GM18951 (cell line): ENCODE results near the gene F7.
"Not testable (repeated sequence)": the region's sequence is repeated elsewhere in the genome, so short reads cannot be mapped to it uniquely, and the experiment has no call there.

Source experiments
- POLR2A ChIP-seq: IDR thresholded peaks from 4 replicates; pipeline ENCODE4 v1.6.1; 2011; ENCODE audit warnings: mild to moderate bottlenecking; ENCODE audit not compliant: insufficient read length, insufficient read depth; ENCODE audit errors: extremely low read depth
- in situ Hi-C: fragments of 300-500 bp; cut with MboI; formaldehyde crosslinking; loops from one replicate; pipeline ENCODE4 v1.12.0; 2022; ENCODE audit warnings: low sequenced_read_pairs, mixed read lengths, inconsistent platforms; ENCODE audit not compliant: unreplicated experiment

Gene F7

DNA sequence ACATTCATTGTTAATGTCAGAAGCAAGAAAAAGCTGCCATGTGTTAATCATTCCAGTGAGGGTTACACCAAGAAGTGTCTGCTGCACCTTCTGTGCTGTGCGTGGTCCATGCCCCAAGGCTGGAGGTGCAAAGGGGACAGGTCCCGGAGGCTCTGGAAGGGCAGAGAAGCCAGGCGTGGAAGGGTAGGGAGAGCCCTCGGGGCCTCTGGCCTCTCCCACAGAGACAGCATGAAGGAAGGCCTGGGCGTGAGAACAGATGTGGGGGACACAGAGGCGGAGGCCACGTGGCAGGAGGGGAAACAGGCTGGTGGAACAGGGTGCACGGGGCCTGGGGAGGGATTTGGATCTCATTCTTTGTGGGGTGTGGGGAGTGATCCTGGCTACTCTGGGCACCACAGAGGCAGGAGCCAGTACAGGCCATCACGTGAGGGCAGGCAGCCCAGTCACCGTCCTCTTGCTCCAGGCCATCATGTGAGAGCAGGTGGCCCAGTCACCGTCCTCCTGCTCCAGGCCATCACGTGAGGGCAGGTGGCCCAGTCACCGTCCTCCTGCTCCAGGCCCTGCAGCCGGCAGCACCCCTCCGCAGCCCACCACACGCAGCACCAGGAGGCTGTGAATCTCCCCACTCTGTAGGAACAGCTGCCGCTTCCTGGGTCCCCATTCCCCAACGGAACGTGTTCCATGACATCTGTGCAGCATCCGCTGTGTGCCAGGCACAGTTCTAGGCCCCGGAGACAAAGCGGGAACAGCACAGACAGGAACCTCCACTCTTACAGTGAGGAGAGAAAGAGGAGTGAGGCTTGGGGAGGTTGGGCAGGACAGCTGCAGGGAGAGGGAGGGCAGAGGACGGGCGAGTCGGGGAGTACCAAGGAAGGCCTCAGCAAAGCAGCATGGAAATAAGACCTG, 10.2 kb upstream of the F7 start:
- no peak for TF ChIP-seq POLR2A
- in situ Hi-C loops = no loop called here

DNA sequence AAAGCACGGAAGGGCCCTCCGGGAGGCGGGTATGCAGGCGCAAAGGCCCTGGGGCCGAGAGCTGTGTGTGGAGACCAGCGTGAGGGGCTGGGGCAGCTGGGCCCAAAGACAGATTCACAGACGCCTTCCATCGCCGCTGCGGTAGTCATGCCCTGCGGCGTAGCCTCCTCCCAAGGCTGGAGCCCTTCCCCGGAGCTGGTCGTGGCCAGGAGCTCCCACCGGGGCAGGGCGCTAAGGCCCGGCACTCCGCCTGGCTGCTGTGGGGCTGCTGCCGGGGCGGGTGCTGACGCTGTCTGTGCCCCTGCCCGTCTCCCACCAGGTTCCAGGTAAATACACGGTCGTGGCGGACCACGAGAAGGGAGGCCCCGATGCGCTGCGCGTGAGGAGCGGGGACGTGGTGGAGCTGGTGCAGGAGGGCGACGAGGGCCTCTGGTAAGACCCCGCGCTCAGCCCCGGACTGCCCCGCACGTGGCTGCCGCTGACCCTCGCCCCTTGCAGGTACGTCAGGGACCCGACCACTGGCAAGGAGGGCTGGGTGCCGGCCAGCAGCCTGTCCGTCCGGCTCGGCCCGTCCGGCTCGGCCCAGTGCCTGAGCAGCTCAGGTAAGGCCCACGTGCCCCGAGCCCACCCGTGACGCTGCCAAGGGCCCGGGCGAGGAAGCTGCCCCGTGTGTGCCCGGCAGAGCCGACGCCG, 9.4 kb upstream of the F7 start:
- no peak for TF ChIP-seq POLR2A
- in situ Hi-C loops = no loop called here

- TF ChIP-seq POLR2A = no peak
- in situ Hi-C loops = no loop called here
These were observed 8.8 kb upstream of the F7 start for GRCh38 chr13:113096745-113097305.

- TF ChIP-seq POLR2A = no peak
- in situ Hi-C loops = no loop called here
These were observed 7.9 kb upstream of the F7 start for GRCh38 chr13:113097651-113098050.

DNA sequence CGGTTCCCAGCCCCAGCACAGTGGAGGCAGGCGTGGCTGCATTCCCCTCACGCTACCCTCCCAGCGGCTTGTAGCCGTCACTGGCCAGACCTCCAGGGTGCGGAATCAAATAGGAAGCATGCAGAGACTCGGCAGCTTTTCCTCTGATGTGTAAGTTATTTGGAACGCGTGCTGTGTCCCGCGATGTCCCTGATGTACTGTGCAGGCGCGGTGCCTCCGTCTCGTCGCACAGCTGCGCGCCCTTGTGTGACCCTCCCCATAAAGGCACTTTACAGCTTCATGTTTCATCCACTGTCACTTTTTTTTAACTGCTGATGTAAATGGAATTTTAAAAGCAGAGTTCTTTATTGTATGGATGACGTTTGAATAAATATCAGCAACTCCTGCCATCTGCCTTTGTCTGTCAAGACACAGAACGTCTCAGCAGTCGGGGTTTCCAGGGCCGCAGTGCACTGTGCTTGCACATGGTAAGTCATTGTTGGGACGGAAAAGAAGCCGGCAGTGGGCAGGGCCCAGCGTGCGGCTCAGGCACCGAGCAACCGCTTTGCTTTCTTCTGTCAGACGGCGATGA, 7.3 kb upstream of the F7 start:
- TF ChIP-seq POLR2A = no peak
- in situ Hi-C loops = no loop called here

GRCh38 chr13:113099142-113099541, 6.4 kb upstream of the F7 start:
- in situ Hi-C loops = no loop called here
- TF ChIP-seq POLR2A = no peak

DNA sequence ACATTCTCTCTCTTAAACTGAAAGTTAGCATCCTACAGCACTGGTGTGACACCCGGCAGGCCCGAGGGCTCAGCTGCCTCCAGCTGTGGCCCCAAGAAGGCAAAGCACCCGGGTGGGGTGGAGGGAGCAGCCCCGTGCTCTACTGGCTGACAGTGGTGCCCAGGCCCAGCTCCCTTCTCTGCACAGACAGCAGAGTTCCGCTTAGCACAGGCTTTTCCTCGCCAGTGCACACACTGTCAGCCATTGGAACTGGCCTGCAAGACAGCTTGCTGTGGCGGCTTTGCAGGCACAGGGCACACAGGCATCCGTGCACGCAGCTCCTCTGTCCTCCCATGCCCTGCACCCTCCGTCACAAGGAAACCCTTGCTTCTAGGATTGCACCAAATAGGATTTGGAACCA, 3.3 kb upstream of the F7 start:
- in situ Hi-C loops = not testable (repeated sequence)

DNA sequence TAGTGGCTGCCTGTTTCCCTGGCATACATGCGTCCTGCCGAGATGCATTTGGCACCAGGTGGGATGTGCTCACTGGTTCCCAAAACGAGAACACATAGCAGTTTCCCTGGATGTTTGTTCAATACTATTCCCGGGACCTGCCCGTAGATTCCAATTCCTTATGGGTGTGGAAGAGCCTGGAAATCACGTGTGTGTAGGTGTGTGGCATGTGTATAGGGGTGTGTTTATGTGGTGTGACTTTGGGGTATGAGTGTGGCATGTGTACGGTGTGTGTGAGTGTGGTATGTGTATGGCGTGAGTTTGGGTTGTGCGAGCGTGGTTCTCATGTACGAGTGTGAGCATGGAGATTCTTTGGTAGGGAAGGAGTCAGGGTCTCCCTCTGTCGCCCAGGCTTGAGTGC, 2.9 kb upstream of the F7 start:
- in situ Hi-C loops = no loop called here
- TF ChIP-seq POLR2A = no peak

DNA sequence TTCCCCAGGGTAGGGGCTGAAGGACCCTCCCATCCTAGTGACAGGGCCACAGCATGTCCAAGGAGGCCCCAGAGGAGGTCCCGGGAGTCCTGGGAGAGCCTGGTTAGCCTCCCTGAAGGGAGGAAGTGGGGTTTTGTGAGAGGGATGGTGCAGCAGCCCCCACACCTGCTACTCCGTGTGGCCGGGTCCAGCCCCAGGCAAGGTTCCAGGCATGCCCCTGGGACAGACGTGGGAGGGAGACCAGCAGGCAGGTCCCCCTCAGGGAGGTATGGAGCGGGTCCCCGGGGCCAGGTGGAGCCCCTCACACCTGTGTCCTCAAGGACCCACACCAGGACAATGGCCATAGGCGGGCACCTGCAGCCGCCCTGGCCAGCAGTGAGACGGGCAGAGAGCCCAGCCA, 1.9 kb upstream of the F7 start:
- in situ Hi-C loops = no loop called here
- TF ChIP-seq POLR2A = no peak

- in situ Hi-C loops = no loop called here
- TF ChIP-seq POLR2A = no peak
These were observed 396 bp downstream of the F7 start for GRCh38 chr13:113105921-113106452.

DNA sequence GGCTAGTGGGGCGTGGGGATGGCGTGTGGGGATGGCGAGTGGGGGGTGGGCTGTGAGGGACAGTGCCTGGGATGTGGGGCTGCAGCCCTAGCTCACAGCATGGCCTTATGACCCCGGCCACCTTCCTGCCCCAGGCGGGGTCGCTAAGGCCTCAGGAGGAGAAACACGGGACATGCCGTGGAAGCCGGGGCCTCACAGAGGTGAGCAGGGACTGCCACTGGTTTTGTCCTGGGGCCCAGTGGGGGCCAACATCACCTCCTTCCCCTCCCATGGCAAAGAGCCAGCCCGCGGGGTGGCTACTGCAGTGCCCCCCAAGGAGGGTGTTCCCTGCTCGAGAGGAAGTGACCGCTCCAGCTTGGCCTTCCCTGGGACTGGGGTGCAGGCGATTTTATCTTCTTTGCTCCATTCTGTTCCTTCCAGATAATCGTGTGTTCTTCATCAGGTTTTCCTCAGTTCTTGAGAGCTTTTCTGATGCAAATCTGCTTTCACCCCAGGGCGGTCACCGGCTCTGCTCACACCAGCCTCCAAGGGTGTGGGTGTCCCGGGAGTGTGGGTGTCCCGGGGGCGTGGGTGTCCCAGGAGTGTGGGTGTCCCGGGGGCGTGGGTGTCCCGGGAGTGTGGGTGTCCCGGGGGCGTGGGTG, 1.2 kb downstream of the F7 start:
- in situ Hi-C loops = no loop called here
- no peak for TF ChIP-seq POLR2A

DNA sequence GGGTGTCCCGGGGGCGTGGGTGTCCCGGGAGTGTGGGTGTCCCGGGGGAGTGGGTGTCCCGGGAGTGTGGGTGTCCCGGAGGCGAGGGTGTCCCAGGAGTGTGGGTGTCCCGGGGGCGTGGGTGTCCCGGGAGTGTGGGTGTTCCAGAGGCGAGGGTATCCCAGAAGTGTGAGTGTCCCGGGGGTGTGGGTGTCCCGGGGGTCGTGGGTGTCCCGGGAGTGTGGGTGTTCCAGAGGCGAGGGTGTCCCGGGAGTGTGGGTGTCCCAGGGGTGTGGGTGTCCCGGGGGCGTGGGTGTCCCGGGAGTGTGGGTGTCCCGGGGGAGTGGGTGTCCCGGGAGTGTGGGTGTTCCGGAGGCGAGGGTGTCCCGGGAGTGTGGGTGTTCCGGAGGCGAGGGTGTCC, 2.9 kb downstream of the F7 start:
- in situ Hi-C loops = not testable (repeated sequence)
